Measurements from ENCODE around the gene GATAD2A.

GRCh38 chr19:19550972-19551852, 145.7 kb downstream of the GATAD2A start:
- no peak for TF ChIP-seq CTCF (IDR thresholded peaks at IDR 0.05; ENCODE audit: low read depth, low read length)
- TF ChIP-seq, protein P1, sequence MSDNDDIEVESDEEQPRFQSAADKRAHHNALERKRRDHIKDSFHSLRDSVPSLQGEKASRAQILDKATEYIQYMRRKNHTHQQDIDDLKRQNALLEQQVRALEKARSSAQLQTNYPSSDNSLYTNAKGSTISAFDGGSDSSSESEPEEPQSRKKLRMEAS (IDR thresholded peaks at IDR 0.05; ENCODE audit: low read depth, low read length), result no peak
